CD4-positive, CD25-positive, alpha-beta regulatory T cell (primary cell): Measurements from ENCODE around the gene EMC7. TPM values are rescaled to one million over a fixed set of nuclear protein-coding genes. Genes with fewer than 3 reads are reported as not detected.
A peak's percentile ranks its signal among the peaks of the same experiment; 100 is the strongest.

Experiments
- ATAC-seq, 2 donors: fragments of 150-1000 bp; cut with Tn5 transposase; one replicate each; pipeline ENCODE4 v1.10.0; 2021; ENCODE audit warnings: low read depth in 2 of 2, moderate number of reproducible peaks in 2 of 2, moderate library complexity in 1 of 2
- DNase-seq, 3 donors: peaks; one replicate each; pipeline versions ENCODE4 v3.0.0 to v3.0.0-alpha.2; 2012 to 2022; ENCODE audit warnings: mixed read lengths in 1 of 3
- H3K27ac ChIP-seq: one replicate; pipeline ENCODE4 v1.7.0; 2013; ENCODE audit warnings: mild to moderate bottlenecking, low read length; ENCODE audit not compliant: insufficient read depth, poor library complexity, severe bottlenecking
- H3K27me3 ChIP-seq: one replicate; pipeline ENCODE4 v1.7.0; 2013; ENCODE audit warnings: low read length; ENCODE audit not compliant: control insufficient read depth, insufficient read depth
- H3K36me3 ChIP-seq: one replicate; pipeline ENCODE4 v1.7.0; 2013; ENCODE audit warnings: mild to moderate bottlenecking, low read length, moderate library complexity; ENCODE audit not compliant: control insufficient read depth, insufficient read depth
- H3K4me1 ChIP-seq: 2 replicates; pipeline ENCODE4 v1.7.0; 2013; ENCODE audit warnings: mild to moderate bottlenecking, low read length; ENCODE audit not compliant: insufficient read depth, control insufficient read depth, poor library complexity, severe bottlenecking
- H3K4me3 ChIP-seq: one replicate; pipeline ENCODE4 v1.7.0; 2013; ENCODE audit warnings: low read depth, mild to moderate bottlenecking, low read length, moderate library complexity
- H3K9me3 ChIP-seq, 2 experiments: 1 replicate in 1 of 2; 2 replicates in 1 of 2; pipeline ENCODE4 v1.7.0; 2013; ENCODE audit warnings: low read length in 2 of 2, mild to moderate bottlenecking in 1 of 2, moderate library complexity in 1 of 2; ENCODE audit not compliant: control insufficient read depth in 2 of 2
- H3K27ac Mint-ChIP-seq, 3 donors: one replicate each; pipeline ENCODE4 v1.8.0; 2020 to 2022; ENCODE audit warnings: mild to moderate bottlenecking in 3 of 3, mixed read lengths in 3 of 3, moderate library complexity in 2 of 3
- H3K27me3 Mint-ChIP-seq: one replicate; pipeline ENCODE4 v1.8.0; 2022; ENCODE audit warnings: mild to moderate bottlenecking, mixed read lengths
- H3K36me3 Mint-ChIP-seq: one replicate; pipeline ENCODE4 v1.8.0; 2020; ENCODE audit warnings: mixed read lengths
- H3K4me1 Mint-ChIP-seq, 4 donors: one replicate each; pipeline ENCODE4 v1.8.0; 2020 to 2022; ENCODE audit warnings: mixed read lengths in 4 of 4, mild to moderate bottlenecking in 1 of 4
- H3K4me3 Mint-ChIP-seq, 4 donors: one replicate each; pipeline ENCODE4 v1.8.0; 2020 to 2022; ENCODE audit warnings: mild to moderate bottlenecking in 4 of 4, mixed read lengths in 4 of 4, moderate library complexity in 3 of 4
- H3K9me3 Mint-ChIP-seq, 7 donors: one replicate each; pipeline ENCODE4 v1.8.0; 2020 to 2022; ENCODE audit warnings: mixed read lengths in 7 of 7, mild to moderate bottlenecking in 3 of 7, moderate library complexity in 2 of 7
- polyA plus RNA-seq, 4 donors: library from polyadenylated mRNA; unstranded; fragments of 300-500 nt; fragmentation: Illumina TruSeq; gene quantifications; one replicate each; pipeline ENCODE4 v1.2.3, GENCODE V29; 2021
- total RNA-seq: library from RNA; stranded (reverse); gene quantifications from one replicate; pipeline ENCODE4 v1.2.3, GENCODE V29; 2022

The EMC7 gene
- total and polyA plus RNA-seq, 5 donors from 2014 or later = 51.9 to 172 (median 129) TPM

- Histone ChIP-seq H3K27me3 (no peaks in the 10 kb centered on the region), H3K4me1 (no peaks in the 10 kb centered on the region), H3K9me3 (no peaks in the 10 kb centered on the region), H3K27ac (no peak overlapping the region), H3K4me3 (no peak overlapping the region), H3K36me3 (no peaks in the 10 kb centered on the region)
- Mint-ChIP-seq H3K4me3 (no peak overlapping the region), H3K27me3 (peaks cover 24% of the 10 kb centered on the region), H3K27ac (no peak overlapping the region), H3K9me3 (no peaks in the 10 kb centered on the region), H3K4me1 (peaks cover 0 to 8% (median 3%) of the 10 kb centered on the region in 4 donors), H3K36me3 (no peaks in the 10 kb centered on the region)
- ATAC-seq = no peak
- DNase-seq = no peak
Measured at GRCh38 chr15:34111488-34111887, 9.8 kb upstream of the EMC7 start.

- Mint-ChIP-seq H3K4me1 (peaks cover 0 to 8% (median 3%) of the 10 kb centered on the region in 4 donors), H3K27ac (no peak overlapping the region), H3K36me3 (no peaks in the 10 kb centered on the region), H3K4me3 (peak overlapping the region in 2 of 4 donors; percentile 25 to 82), H3K27me3 (peaks cover 17% of the 10 kb centered on the region), H3K9me3 (peaks cover 0 to 2% (median 0%) of the 10 kb centered on the region in 7 donors)
- ATAC-seq = peak in 1 of 2 donors; percentile 52
- no peak overlapping the region for H3K4me3 ChIP-seq
- no peaks in the 10 kb centered on the region for H3K9me3 ChIP-seq
- no peaks in the 10 kb centered on the region for H3K36me3 ChIP-seq
- no peaks in the 10 kb centered on the region for H3K27me3 ChIP-seq
- no peak overlapping the region for H3K27ac ChIP-seq
- no peaks in the 10 kb centered on the region for H3K4me1 ChIP-seq
- DNase-seq = peak in 2 of 3 donors; percentile 22 to 60
Measured at GRCh38 chr15:34109797-34110663, 8.4 kb upstream of the EMC7 start.

GRCh38 chr15:34107315-34107714 lies 5.7 kb upstream of the EMC7 start:
- no peak for ATAC-seq
- no peaks in the 10 kb centered on the region for H3K27me3 ChIP-seq
- peaks cover 5% of the 10 kb centered on the region for H3K4me1 ChIP-seq
- no peak overlapping the region for H3K27ac Mint-ChIP-seq
- no peaks in the 10 kb centered on the region for H3K9me3 ChIP-seq
- H3K4me1 Mint-ChIP-seq = peaks cover 8 to 13% (median 11%) of the 10 kb centered on the region in 4 donors
- H3K9me3 Mint-ChIP-seq = peaks cover 0 to 7% (median 0%) of the 10 kb centered on the region in 7 donors
- H3K27me3 Mint-ChIP-seq = no peaks in the 10 kb centered on the region
- H3K4me3 ChIP-seq = no peak overlapping the region
- H3K4me3 Mint-ChIP-seq = no peak overlapping the region
- H3K36me3 Mint-ChIP-seq = no peaks in the 10 kb centered on the region
- no peaks in the 10 kb centered on the region for H3K36me3 ChIP-seq
- DNase-seq = no peak
- no peak overlapping the region for H3K27ac ChIP-seq

- Mint-ChIP-seq H3K36me3 (peaks cover 6% of the 10 kb centered on the region), H3K27me3 (no peaks in the 10 kb centered on the region)
Measured at GRCh38 chr15:34106423-34106822, 4.8 kb upstream of the EMC7 start.

GRCh38 chr15:34102175-34102925 lies 688 bp upstream of the EMC7 start:
- ATAC-seq (no peak), DNase-seq (no peak)
- Mint-ChIP-seq H3K4me3 (peak overlapping the region; percentile 89 to 100 (median 98)), H3K4me1 (peaks cover 16 to 50% (median 34%) of the 10 kb centered on the region in 4 donors), H3K9me3 (peaks cover 0 to 7% (median 0%) of the 10 kb centered on the region in 7 donors), H3K27me3 (no peaks in the 10 kb centered on the region), H3K36me3 (peaks cover 6% of the 10 kb centered on the region), H3K27ac (peak overlapping the region; percentile 98 to 100 (median 99))
- Histone ChIP-seq H3K4me1 (peaks cover 28% of the 10 kb centered on the region), H3K4me3 (peak overlapping the region; percentile 99), H3K27me3 (no peaks in the 10 kb centered on the region), H3K27ac (peak overlapping the region; percentile 96), H3K9me3 (no peaks in the 10 kb centered on the region), H3K36me3 (no peaks in the 10 kb centered on the region)

More at GRCh38 chr15:34106423-34106822, 4.8 kb upstream of the EMC7 start:
- Histone ChIP-seq H3K27ac (no peak overlapping the region), H3K27me3 (no peaks in the 10 kb centered on the region), H3K9me3 (no peaks in the 10 kb centered on the region), H3K36me3 (no peaks in the 10 kb centered on the region), H3K4me3 (no peak overlapping the region), H3K4me1 (peaks cover 7% of the 10 kb centered on the region)
- H3K4me3 Mint-ChIP-seq = peak overlapping the region in 1 of 4 donors; percentile 64
- H3K9me3 Mint-ChIP-seq = peaks cover 0 to 7% (median 0%) of the 10 kb centered on the region in 7 donors
- ATAC-seq = no peak
- DNase-seq = no peak
- peaks cover 12 to 21% (median 17%) of the 10 kb centered on the region in 4 donors for H3K4me1 Mint-ChIP-seq
- H3K27ac Mint-ChIP-seq = no peak overlapping the region

- peaks cover 13% of the 10 kb centered on the region for H3K36me3 Mint-ChIP-seq
- H3K27me3 Mint-ChIP-seq = no peaks in the 10 kb centered on the region
- peaks cover 14% of the 10 kb centered on the region for H3K36me3 ChIP-seq
- no peak overlapping the region for H3K27ac ChIP-seq
- H3K4me3 Mint-ChIP-seq = peak overlapping the region; percentile 61 to 99 (median 94)
- peak overlapping the region; percentile 96 for H3K4me3 ChIP-seq
- H3K9me3 Mint-ChIP-seq = peaks cover 0 to 4% (median 0%) of the 10 kb centered on the region in 7 donors
- ATAC-seq = no peak
- peaks cover 24 to 59% (median 39%) of the 10 kb centered on the region in 4 donors for H3K4me1 Mint-ChIP-seq
- H3K9me3 ChIP-seq = no peaks in the 10 kb centered on the region
- peaks cover 28% of the 10 kb centered on the region for H3K4me1 ChIP-seq
- no peaks in the 10 kb centered on the region for H3K27me3 ChIP-seq
- DNase-seq = no peak
- peak overlapping the region in 2 of 3 donors; percentile 60 to 69 for H3K27ac Mint-ChIP-seq
Measured at GRCh38 chr15:34099914-34100313, 1.7 kb downstream of the EMC7 start.

GRCh38 chr15:34085746-34086145 lies 15.9 kb downstream of the EMC7 start:
- DNase-seq (no peak), ATAC-seq (no peak)
- no peak overlapping the region for H3K4me3 ChIP-seq
- Mint-ChIP-seq H3K9me3 (no peaks in the 10 kb centered on the region), H3K4me3 (no peak overlapping the region), H3K4me1 (peaks cover 0 to 7% (median 5%) of the 10 kb centered on the region in 4 donors), H3K36me3 (peaks cover 34% of the 10 kb centered on the region), H3K27me3 (no peaks in the 10 kb centered on the region), H3K27ac (no peak overlapping the region)
- no peaks in the 10 kb centered on the region for H3K27me3 ChIP-seq
- H3K9me3 ChIP-seq = no peaks in the 10 kb centered on the region
- peaks cover 61% of the 10 kb centered on the region for H3K36me3 ChIP-seq
- H3K27ac ChIP-seq = no peak overlapping the region
- H3K4me1 ChIP-seq = no peaks in the 10 kb centered on the region
